DOHH2 (cell line): ENCODE data around the gene BUD13.

Experiments used
- CTCF ChIP-seq: fragments of 200-600 bp; sonication (generic); IDR thresholded peaks from one replicate; pipeline ENCODE4 v1.5.1; 2014; ENCODE audit warnings: antibody characterized with exemption, mild to moderate bottlenecking, low read depth, low read length; ENCODE audit not compliant: poor library complexity, severe bottlenecking
- EZH2phosphoT487 ChIP-seq: fragments of 200-600 bp; sonication (generic); IDR thresholded peaks from 2 replicates; pipeline ENCODE4 v1.6.1; 2017; ENCODE audit warnings: borderline replicate concordance, mild to moderate bottlenecking, antibody characterized with exemption, low read length, moderate library complexity, mixed read lengths

DNA sequence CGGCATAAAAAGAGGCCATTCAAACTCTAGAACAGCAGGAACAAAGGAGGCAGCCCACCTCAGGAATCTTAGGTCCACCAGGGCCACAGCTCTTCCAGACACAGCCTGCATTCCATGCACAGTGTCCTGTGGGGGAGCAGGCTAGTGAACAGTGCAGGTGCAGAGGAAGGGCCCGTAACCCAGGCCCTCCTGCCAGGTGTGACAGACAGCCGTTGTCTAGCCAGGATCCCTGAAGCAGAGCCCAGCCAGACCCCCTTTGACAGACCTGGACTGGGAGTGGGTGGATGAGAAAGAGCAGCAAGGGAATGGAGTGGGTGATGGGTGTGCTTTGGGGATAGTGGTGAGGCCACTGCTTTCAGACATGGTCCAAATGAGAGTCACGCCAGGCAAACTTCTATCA, 16.2 kb upstream of the BUD13 start:
- TF ChIP-seq EZH2phosphoT487 (no peak), CTCF (no peak)
